Measurements from ENCODE around the gene LCLAT1.

DNA sequence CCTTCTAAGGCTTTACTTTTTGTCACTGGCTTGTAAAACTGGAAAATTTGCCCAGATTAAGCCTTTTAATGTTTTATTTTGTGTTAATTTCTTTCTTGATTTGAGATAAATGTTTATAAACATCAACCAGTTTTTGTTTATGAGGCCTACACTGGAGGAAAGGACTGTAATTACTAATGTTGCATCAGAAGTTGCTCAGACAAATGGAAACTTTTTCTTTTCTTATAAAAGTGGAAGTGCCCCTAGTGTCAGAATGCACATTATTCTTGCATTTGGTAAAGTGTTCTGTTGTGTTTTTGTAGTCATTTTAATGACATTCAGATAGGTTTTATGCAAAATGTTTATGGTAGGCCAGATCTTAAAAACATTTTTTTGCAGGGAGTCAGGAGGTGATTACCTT, 25.3 kb downstream of the LCLAT1 start:
- TF ChIP-seq, protein P1, sequence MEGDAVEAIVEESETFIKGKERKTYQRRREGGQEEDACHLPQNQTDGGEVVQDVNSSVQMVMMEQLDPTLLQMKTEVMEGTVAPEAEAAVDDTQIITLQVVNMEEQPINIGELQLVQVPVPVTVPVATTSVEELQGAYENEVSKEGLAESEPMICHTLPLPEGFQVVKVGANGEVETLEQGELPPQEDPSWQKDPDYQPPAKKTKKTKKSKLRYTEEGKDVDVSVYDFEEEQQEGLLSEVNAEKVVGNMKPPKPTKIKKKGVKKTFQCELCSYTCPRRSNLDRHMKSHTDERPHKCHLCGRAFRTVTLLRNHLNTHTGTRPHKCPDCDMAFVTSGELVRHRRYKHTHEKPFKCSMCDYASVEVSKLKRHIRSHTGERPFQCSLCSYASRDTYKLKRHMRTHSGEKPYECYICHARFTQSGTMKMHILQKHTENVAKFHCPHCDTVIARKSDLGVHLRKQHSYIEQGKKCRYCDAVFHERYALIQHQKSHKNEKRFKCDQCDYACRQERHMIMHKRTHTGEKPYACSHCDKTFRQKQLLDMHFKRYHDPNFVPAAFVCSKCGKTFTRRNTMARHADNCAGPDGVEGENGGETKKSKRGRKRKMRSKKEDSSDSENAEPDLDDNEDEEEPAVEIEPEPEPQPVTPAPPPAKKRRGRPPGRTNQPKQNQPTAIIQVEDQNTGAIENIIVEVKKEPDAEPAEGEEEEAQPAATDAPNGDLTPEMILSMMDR (IDR thresholded peaks at IDR 0.05) = no peak
- TF ChIP-seq POLR2A (IDR thresholded peaks at IDR 0.05) = no peak

All from esophagus squamous epithelium (tissue), 4 donors.